ENCODE results near the gene FKBP10. TPM values are rescaled to one million over a fixed set of nuclear protein-coding genes. Genes with fewer than 3 reads are reported as not detected.

FKBP10 gene
- total RNA-seq, 3 donors from 2014 or later (not counting 1 experiment from before 2014, with no cell fraction given) = 5.6 to 8.8 (median 6.0) TPM

GRCh38 chr17:41797377-41797776 is 15.4 kb upstream of the FKBP10 start:
- H3K27ac ChIP-seq (ENCODE audit: low read length) = no peak overlapping the region
- TF ChIP-seq CTCF (IDR thresholded peaks at IDR 0.05) = no peak
- Mint-ChIP-seq H3K27me3 (ENCODE audit: low read depth in 2 of 2) (peaks cover 0 to 2% of the 10 kb centered on the region in 2 donors), H3K9me3 (no peaks in the 10 kb centered on the region), H3K27ac (no peak overlapping the region), H3K4me1 (peaks cover 0 to 7% of the 10 kb centered on the region in 2 donors), H3K4me3 (no peak overlapping the region), H3K36me3 (no peaks in the 10 kb centered on the region)
- no peaks in the 10 kb centered on the region for H3K27me3 ChIP-seq (ENCODE audit: control insufficient read depth, insufficient read depth, low read length)
- no peak for ATAC-seq
- no peak overlapping the region for H3K4me3 ChIP-seq (ENCODE audit: low read length)
- WGBS (ENCODE audit: insufficient coverage) = 94% methylated on average over 3 of the region's 3 CpGs
- H3K9me3 ChIP-seq (ENCODE audit: control insufficient read depth, insufficient read depth, low read length) = no peaks in the 10 kb centered on the region
- no peak for DNase-seq
- peaks cover 5% of the 10 kb centered on the region for H3K4me1 ChIP-seq (ENCODE audit: control insufficient read depth, insufficient read depth, low read length)
- no peaks in the 10 kb centered on the region for H3K36me3 ChIP-seq (ENCODE audit: control insufficient read depth, insufficient read depth, low read length)
- intact Hi-C loops (cut with micrococcal nuclease) = no loop called here

GRCh38 chr17:41799366-41799765 is 13.4 kb upstream of the FKBP10 start:
- intact Hi-C loops (cut with micrococcal nuclease) = no loop called here
- Histone ChIP-seq H3K4me1 (ENCODE audit: control insufficient read depth, insufficient read depth, low read length) (peaks cover 8% of the 10 kb centered on the region), H3K9me3 (ENCODE audit: control insufficient read depth, insufficient read depth, low read length) (no peaks in the 10 kb centered on the region), H3K27ac (ENCODE audit: low read length) (no peak overlapping the region), H3K4me3 (ENCODE audit: low read length) (no peak overlapping the region), H3K27me3 (ENCODE audit: control insufficient read depth, insufficient read depth, low read length) (no peaks in the 10 kb centered on the region), H3K36me3 (ENCODE audit: control insufficient read depth, insufficient read depth, low read length) (no peaks in the 10 kb centered on the region)
- Mint-ChIP-seq H3K36me3 (no peaks in the 10 kb centered on the region), H3K4me1 (peaks cover 0 to 7% of the 10 kb centered on the region in 2 donors), H3K27me3 (ENCODE audit: low read depth in 2 of 2) (peaks cover 0 to 2% of the 10 kb centered on the region in 2 donors), H3K27ac (no peak overlapping the region), H3K4me3 (no peak overlapping the region), H3K9me3 (no peaks in the 10 kb centered on the region)
- no peak for TF ChIP-seq CTCF (IDR thresholded peaks at IDR 0.05)
- no peak for ATAC-seq
- no peak for DNase-seq
- WGBS (ENCODE audit: insufficient coverage) = 94% methylated on average over 8 of the region's 8 CpGs

- no peaks in the 10 kb centered on the region for H3K27me3 ChIP-seq (ENCODE audit: control insufficient read depth, insufficient read depth, low read length)
- TF ChIP-seq CTCF (IDR thresholded peaks at IDR 0.05) = no peak
- H3K4me1 Mint-ChIP-seq = peaks cover 0 to 7% of the 10 kb centered on the region in 2 donors
- H3K36me3 Mint-ChIP-seq = no peaks in the 10 kb centered on the region
- peaks cover 8% of the 10 kb centered on the region for H3K4me1 ChIP-seq (ENCODE audit: control insufficient read depth, insufficient read depth, low read length)
- H3K27ac Mint-ChIP-seq = no peak overlapping the region
- H3K4me3 ChIP-seq (ENCODE audit: low read length) = no peak overlapping the region
- no peaks in the 10 kb centered on the region for H3K36me3 ChIP-seq (ENCODE audit: control insufficient read depth, insufficient read depth, low read length)
- intact Hi-C loops (cut with micrococcal nuclease) = loop anchor here (1.0 kb wide), 1 partner anchor 62 kb away; no protein-coding TSS in a partner anchor
- no peaks in the 10 kb centered on the region for H3K9me3 Mint-ChIP-seq
- 84% methylated on average over 18 of the region's 18 CpGs for WGBS (ENCODE audit: insufficient coverage)
- ATAC-seq (peak in 1 of 3 donors; percentile 26), DNase-seq (peak in 1 of 2 donors; percentile 50)
- H3K27me3 Mint-ChIP-seq (ENCODE audit: low read depth in 2 of 2) = peaks cover 0 to 2% of the 10 kb centered on the region in 2 donors
- no peak overlapping the region for H3K4me3 Mint-ChIP-seq
- no peak overlapping the region for H3K27ac ChIP-seq (ENCODE audit: low read length)
- no peaks in the 10 kb centered on the region for H3K9me3 ChIP-seq (ENCODE audit: control insufficient read depth, insufficient read depth, low read length)
Observed at GRCh38 chr17:41800601-41801373, 12.0 kb upstream of the FKBP10 start.
